NCI-H128 (cell line): ENCODE data around the gene AVP.

Experiments used
- DNase-seq: peaks from one replicate; lab custom pipeline; 2025; ENCODE audit not compliant: unreplicated experiment; lab: John Stamatoyannopoulos, UW

AVP gene

DNA sequence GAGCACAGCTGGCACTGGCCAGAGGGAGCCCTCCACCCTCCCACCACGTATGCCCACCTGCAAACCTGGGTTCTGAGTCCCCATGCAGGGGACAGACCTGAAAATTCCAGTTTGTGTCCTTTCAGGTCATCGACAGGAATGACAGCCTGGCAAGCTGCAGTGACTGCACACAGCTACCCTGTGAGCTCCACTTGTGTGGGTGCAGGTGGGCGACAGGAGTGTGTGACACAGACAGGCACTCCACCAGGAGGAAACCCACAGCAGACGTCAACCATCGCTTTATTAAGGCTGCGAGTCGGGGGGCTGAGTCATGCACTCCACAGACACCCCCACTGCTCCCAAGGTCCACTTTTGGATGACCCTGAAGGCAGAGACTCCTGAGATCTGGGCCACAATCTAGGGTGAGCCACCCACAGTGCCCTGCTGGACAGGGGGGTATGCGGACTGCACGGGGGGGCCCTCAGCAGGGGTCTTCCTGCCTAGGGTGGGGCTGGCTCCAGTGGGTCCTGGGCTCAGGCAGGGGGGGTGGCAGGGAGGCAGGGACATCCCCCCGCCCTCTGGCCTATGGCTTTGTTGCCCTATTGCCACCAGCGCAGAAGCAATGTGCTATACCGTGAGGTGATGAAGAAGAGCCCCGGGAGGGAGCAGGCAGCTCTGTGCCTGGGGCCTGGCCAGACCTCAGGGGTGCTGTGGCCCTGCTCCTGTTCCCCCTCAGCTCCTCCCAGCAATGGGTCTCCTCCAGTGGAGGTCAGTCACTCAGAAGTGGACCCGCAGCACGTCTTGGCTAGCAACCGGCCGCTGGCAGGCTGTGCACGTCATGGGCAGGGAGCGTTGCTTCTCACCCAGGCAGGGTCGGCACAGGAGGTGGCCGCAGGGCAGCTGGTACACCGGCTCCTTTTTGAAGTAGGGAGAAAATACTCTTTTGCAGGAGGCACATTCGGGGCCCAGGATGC, 25.1 kb upstream of the AVP start:
- no peak for DNase-seq

DNA sequence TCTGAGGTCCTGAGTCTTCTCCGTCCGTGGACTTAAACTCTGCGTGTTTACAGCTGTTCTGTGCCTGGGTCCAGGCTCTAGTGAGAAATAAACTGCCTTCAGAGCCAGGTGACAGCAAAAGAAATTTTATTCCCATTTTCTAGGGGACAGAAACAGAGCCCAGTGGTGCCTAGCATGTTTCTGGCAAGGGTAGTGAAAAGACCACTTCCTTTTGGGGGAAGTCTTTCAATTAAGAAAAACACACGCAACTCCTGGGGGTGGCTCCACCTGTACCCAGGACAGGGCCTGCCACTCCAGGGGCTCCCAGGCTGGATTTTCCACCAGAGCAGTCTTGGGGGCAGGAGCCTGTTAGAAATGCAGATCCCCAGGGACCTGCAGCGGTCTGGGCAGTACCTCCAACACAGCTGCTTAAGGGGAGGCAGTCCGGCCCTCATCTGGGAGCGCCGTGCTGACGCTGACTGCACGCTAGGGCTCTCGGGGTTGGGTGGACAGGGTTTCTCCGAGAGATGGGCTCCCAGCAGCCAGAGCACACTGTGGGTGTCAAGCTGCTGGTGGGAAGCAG, 23.0 kb upstream of the AVP start:
- DNase-seq = no peak

DNA sequence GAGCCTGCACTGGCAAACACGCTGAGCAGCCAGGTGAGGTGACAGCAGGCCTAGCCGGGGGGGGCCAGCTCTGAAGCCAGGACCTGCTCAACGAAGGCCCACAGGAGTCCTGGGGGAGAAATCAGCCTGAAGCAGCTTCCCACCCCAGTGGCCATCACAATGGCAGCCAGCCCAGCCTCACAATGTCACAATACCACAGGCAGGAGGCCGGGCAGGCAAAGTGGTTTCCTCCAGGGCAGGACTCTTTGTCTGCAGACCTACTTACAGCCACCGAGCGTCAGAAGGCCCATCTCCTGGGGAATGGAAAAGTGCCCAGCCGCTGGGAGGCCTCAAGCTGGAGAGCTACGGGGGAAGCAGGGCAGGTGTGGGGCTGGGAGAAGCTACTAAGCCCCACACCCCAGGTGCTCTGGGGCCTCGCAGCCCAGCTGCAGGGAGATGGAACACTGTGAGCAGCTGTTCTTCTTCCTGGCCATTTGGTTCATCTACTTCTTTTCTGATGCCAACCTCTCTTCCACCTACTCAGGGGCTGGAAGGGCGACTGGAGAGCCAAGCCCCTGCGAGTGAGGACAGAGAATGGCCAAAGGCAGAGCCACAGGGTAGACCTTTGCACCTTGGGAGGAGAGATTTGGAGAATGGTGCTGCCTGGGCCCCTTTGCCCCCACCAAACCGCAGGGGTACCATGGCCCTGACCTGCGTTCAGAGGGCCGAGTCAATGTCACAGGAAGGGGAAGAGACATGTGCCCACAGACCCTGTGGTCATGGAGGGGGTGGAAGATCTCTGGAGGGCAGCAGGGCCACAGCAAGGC, 22.3 kb upstream of the AVP start:
- peak; percentile 77 for DNase-seq

DNA sequence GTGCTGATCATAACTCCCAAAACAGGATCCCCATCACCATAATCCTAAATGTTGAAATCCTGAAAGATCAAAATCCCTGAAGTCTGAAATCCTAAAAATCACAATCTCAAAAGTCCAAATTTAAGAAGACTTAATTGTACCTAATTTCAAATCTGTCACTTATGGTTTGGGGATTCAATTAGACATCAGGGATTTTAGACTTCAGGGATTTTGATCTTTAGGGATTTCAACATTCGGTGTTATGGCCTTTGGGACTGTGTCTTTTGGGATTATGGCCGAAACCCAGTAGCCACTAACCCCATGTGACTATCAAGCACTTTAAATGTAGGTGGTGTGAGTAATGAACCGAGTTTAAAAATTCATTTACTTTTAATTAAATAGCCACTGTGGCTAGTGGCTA, 21.7 kb upstream of the AVP start:
- no peak for DNase-seq

DNA sequence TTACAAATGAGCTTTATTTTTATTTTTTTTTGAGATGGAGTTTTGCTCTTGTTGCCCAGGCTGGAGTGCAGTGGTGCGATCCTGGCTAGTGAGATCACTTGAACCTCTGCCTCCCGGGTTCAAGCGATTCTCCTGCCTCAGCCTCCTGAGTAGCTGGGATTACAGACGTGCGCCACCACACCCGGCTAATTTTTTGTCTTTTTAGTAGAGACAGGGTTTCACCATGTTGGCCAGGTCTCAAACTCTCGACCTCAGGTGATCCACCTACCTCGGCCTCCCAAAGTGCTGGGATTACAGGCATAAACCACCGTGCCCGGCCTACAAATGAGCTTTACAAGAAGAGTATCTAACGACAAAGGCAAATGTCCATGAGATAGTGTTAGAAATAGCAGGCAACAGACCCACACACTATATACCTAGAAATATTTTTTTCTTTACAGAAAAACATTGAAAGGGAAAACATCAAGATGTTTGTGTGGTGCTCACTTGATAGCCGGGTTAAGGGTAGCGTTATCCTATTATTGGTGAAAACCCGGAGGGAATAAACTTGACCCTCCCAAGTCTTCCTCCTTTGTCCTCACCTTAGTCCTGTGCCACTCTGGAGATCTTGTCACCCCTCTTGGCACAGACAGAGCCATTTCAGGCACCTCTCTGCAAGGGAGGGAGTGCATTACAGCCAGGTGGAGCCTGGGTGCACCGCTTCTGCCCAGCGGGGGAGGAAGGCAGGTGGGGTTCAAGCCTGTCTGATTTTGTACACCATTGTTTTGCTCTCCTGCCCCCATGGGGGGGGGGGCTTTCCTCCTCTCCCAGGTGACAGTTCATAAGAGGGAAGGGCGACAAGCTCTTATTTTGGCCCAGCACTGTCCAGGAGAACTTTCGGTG, 21.0 kb upstream of the AVP start:
- no peak for DNase-seq

DNA sequence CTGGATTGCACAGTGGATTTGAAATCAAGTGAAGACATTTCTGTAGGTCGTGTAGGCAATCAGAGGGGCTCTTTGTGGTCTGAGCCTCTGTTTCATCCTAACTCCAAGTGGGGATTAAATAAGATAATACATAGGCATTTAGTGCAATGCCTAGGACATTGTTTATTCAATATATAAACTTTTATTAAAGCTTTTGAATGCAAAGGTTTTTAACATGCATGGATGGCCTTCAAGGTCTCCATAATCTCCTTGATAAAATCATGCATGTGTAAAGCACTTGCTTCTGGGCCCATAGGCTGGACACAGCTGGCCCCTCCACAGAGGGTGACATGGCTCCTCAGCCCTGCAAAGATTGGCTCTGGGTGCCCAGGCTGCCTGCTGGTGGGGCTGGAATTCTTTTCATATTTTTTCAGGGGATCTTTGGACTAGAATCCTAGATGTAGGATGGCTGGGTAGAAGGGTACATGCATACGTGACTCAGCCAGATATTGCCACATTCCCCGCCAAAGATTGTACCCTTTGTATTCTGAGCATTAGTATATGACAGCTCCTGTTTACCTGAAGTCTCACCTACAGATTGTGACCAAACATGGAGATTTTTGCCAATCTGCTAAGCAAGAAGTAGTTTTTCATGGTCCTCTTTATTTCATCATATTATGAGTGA, 19.0 kb upstream of the AVP start:
- no peak for DNase-seq

DNA sequence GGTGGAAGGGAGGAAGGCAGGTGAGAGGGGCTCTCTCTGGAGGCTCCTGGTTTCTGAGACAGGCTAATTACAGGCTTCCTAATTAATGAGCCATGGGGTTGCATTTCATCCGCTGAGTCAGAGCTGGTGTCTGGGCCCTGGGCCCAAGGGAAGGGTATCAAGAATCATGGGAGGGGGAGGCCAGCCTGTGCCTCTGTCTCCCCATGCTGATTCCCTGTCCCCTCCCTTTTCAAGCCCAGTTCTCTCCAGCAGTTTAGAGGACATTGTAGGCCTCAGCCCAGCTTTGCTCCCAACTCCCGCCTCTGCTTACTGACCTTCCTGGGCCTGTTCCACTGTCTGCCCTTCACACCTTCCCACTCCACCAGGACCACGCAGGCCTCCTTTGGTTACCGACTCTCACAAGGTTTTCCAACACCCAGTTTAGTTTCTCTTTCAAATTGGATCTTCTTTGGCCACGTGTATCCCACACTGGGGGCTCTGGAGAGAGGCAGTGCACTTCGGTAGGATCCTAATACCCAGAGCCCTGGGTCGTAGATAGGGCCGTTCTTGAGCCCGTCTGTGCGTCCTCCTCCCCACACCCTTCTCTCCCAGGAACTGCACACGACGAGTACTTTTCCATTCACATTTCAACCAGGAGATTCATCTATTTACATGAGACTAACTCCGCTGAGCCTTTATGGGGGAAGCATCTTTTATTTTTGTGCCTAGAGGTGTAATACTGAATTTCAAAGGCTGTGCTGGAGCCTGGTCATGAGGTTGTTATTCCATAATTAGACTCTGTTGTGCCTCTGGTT, 18.2 kb upstream of the AVP start:
- no peak for DNase-seq

DNA sequence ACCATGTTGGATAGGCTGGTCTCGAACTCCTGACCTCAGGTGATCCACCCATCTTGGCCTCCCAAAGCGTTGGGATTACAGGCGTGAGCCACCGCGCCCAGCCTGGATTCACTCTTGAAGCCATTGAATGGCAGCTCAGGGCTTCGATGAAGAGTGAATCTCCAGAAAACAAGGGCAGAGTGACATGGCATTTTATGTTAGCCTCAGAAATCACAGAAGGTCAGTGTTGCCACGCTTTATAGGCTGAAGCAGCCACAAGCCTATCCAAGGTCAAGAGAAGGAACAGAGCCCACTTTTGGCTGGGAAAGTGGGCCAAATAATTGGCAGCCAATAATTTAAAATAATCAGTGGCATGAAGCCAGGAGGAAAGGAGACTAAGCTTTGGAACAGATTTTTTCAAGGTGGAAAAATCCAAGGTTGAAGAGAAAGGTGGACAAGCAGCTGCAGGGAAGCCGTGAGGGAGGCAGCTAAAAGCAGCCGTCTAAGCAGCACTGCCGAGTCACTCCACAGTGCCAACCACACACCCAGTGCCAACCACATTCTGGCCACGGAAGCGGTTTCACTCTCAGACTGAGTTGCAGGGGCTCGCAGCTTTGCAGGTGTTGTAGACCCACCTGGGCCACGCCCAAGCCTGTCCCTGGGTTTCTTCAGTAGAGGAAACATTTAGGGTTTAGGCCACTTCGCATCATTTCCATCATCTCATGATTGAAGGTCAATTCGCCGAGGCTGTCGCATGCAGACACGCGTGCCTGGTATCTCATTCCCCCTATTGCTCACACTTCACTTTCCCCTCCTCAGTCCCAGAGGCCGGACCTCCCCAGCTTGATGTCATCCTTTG, 17.4 kb upstream of the AVP start:
- DNase-seq = no peak

DNA sequence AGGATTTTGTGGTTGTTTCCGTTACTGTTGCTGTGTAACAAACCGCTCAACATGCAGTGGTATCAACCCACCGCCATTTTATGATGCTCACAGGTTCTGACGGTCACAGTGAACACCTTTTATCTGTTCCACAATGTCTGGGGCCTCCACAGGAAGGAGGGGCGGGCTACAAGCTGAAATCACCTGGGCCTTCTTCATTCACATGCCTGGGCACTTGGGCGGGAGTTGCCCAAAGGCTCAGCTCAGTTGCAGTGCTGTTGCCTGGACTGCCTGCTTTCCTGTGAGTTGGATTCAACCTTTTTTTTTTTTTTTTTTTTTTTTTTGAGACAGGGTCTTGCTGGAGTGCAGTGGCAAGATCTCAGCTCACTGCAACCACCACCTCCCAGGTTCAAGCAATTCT, 16.7 kb upstream of the AVP start:
- DNase-seq = no peak

DNA sequence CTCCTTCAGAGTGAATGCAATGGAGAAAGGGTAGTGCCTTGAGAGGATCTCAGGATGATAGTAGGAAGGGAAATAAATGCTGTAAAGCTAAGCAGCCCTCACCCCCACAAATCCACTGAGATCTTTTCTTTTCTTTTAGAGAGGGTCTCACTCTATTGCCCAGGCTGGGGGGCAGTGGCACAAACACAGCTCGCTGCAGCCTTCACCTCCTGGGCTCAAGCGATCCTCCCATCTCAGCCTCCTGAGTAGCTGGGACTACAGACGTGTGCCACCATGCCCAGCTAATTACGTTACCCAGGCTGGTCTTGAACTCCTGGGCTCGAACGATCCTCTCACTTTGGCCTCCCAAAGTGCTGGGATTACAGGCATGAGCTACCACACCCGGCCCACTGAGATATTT, 16.0 kb upstream of the AVP start:
- no peak for DNase-seq

DNA sequence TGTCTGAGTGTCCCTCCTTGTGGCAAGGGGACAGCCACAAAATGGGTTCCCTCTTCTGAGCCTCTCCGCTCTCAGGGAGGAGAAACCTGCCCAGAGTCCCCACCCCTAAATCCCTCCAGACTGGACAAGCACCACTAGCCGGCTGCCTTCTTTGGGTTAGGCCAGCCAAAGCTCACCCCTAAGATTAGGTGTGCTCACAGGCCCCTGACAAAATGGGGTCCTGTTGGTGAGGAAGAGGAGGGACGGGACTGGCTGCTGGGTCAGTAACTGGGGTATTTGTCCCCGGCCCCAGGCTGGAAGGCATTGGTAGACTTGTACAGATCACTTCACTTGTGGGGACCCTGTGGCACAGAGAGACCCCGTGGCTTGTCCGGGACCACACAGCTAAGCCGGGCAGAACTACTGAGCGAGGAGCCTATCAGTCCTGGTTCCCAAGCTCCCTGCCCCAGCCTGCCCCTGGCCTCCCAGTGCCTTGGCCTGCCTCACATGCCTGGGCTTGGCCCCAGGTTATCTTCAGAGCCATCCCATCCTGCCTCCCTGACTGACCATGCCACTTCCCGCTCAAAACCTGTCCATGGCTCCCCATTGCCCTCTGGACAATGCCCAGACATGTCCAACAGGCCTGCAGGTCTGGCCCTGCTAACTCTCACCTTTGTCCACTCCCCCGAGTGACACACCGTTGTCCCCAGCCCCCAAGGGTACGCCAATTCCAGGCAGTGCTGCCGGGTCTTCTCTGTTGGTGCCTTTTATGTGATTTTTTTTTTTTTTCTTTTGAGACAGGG, 10.5 kb upstream of the AVP start:
- DNase-seq = no peak

DNA sequence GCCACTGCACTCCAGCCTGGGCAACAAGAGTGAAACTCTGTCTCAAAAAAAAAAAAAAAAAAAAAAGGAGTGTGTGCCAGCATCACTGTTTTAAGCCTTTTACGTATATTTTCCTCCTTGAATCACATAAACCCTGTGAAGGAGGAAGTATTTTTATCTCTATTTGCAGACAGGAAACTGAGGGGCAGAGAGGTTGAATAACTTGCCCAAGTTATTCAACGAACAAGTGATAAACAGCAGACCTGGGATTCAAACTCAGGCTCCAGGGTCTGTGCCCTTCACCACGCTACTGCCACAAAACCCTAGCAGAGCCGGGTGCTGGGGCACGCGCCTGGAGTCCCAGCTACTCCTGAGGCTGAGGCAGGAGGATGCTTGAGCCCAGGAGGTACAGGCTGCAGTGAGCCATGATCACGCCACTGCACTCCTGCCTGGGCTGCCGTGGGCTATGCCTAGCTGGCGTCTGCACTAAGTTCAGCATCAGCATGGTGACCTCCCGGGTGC, 9.4 kb upstream of the AVP start:
- DNase-seq = no peak

DNA sequence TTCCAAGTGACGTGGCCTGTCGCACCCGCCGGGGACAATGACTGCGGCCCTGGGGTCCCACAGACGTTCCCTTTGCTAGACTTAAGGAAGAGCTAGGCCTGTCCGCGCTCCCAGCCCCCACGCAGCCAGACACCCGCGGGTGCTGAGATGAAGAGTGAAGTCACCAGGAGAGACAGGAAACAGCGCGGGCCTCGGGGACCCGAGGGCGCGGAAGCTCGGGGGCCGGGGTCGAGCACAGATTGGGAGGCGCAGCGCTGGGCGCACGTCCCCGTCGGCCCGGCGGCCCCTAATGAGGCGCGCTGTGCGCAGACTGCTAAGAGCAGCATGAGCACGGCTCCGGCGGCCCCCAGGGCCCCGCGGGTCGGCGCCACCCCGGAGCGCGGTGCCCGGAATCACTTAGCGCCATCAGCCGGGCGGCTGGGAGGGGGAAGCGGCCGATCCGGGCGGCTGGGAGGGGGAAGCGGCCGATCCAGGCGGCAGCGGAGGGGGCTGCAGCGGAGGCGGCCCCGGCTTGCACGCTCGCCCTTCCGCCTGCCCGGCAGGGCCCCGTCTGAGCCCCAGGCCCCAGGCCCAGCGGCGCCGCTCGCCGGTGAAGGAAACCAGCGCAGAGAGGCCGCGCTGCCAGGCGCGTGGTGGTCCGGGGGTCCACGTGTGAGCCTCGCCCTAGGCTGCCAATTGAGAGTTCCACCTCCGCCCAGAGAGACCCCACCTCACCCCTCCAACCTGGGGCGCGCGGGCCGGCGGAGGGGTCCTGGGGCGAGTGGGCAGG, 8.3 kb upstream of the AVP start:
- no peak for DNase-seq

DNA sequence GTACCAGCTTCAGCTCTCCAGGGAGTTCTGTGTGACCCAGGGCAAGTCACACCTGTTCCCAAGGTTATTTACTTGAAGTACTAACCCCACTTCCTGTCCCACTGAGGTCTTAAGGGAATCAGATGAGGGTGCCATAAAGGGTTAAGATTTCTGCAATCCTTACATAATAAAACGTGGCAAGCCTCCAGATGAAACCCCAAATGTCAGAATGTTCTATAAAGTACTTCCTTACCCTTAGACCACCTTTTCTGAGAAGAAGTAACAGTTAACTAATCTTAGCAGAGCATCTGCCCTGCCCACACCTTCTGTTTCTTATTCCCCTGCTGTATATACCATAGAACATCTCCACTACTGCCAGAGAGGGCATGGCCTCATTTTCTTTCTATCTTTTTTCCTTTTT, 6.0 kb upstream of the AVP start:
- DNase-seq = no peak

DNA sequence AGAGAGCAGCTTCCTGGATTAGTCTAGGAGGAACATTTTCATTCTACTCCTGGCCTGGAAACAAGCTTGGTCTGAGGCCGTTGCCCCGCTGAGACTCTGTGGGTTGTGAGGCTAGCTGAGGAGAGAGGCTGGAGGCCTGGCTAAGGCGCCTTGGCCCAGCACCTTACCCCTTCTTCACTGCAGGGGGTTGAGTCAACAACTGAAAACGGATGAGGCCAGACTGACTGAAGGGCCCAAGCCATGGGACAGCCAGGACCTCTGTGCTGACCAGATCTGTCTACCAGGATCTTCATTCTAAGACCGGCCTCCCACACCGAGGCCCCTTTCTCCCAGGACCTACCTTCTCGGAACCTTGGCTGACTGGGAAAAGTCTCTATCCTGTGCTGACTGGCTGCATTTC, 3.5 kb upstream of the AVP start:
- no peak for DNase-seq

DNA sequence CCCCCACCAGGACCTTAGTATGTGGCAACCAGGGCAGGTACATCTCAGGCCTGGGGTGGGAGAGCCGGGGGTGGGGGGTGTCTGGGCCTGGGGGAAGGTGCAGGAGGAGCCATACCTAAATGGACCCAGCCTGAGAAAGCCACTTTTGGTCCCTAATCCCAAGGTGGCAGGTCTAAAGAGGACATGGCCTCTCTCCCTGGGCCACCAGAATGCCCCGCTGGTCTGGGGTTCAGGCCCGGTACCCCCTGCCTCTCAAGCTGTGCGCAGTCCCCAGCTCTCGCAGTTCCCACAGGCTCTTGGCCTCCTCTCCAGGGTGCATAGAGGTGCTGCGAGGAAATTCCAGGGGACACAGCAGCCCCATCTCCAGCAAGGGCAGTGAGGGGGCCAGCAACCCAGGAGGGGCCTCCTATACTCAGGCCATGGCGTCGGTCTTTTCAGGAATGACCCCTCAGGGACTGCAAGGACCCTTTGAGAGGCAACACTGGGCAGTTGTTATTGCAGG, 1.1 kb upstream of the AVP start:
- no peak for DNase-seq

DNA sequence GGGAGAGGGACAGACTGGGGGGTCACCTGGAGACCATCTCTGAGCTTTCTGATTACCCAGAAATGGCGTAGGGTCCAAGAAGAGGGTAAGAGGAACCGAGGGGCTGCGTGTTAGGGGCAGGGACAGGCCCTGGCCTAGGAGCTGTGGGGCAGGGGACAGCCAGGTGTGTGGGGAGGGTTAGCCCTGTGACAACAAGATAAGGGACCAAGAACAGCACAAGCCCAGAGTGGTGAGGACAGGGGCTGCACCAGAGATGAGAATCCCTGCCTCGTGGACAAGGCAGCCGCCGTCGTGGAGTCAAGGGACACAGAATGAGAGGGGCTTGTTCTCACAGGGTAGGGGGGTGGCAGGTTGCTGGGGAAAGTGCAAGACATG, 449 bp upstream of the AVP start:
- DNase-seq = no peak
